Left ventricle myocardium inferior (tissue), 1 donor: ENCODE results near the gene BOD1. TPM values are rescaled to one million over a fixed set of nuclear protein-coding genes. Genes with fewer than 3 reads are reported as not detected.

Experiments used
- DNase-seq: peaks from one replicate; pipeline ENCODE4 v3.0.0-alpha.2; 2020
- H3K27ac ChIP-seq: fragments of 200-600 bp; replicated peaks from 2 replicates; pipeline ENCODE4 v1.8.0; 2021
- H3K27me3 ChIP-seq: fragments of 200-600 bp; 2 replicates; pipeline ENCODE4 v1.8.0; 2021; ENCODE audit warnings: low read depth
- H3K36me3 ChIP-seq: fragments of 200-600 bp; 2 replicates; pipeline ENCODE4 v1.8.0; 2021
- H3K4me1 ChIP-seq: fragments of 200-600 bp; 2 replicates; pipeline ENCODE4 v1.8.0; 2021
- H3K4me3 ChIP-seq: fragments of 200-600 bp; 2 replicates; pipeline ENCODE4 v1.8.0; 2021; ENCODE audit warnings: mild to moderate bottlenecking, moderate library complexity
- H3K9me3 ChIP-seq: fragments of 200-600 bp; replicated peaks from 2 replicates; pipeline ENCODE4 v1.8.0; 2021
- CTCF ChIP-seq: fragments of 200-600 bp; IDR thresholded peaks from 2 replicates; pipeline ENCODE4 v1.8.0; 2021; ENCODE audit warnings: antibody characterized with exemption, mild to moderate bottlenecking, borderline replicate concordance
- intact Hi-C: fragments of 100-400 bp; cut with micrococcal nuclease; formaldehyde crosslinking; loops from one replicate; pipeline ENCODE4 v1.11.0; 2022
- total RNA-seq: library from RNA; stranded (reverse); fragmentation: NEBNext Ultra II Directional; extraction: Animal tissue kit (Norgen Biotek cat#: 25700); gene quantifications from one replicate; pipeline ENCODE4 v1.2.1, GENCODE V29; 2021
- donor health status: DM: no; HTN: yes; CAD: no; lungs with severe emphysema.

Gene BOD1
- total RNA-seq, 1 donor from 2014 or later: 48.7 TPM

- H3K9me3 ChIP-seq: no peaks in the 10 kb centered on the region
Measured at GRCh38 chr5:173622183-173623047, 6.0 kb upstream of the BOD1 start.

DNA sequence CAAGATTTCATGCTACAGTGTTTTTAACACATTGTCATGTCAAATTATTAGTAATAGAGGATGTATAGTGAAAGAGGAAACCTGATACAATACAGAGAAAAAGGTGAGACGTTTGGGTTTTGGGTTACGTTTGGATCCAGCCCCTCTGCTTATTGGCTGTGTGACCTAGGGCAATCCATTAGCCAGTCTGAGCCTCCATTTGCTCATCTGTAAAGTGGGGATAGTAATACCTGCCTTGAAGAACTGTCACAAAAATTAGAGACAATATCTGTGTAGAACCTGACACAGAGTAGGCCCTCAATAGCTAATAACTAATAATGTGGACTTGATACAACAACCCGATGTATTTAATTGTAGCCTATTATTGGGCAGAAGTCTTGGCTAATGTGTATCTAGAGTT lies 4.3 kb upstream of the BOD1 start:
- TF ChIP-seq CTCF: no peak
- no peak for DNase-seq
- Histone ChIP-seq H3K4me1 (peaks cover 23% of the 10 kb centered on the region), H3K36me3 (no peaks in the 10 kb centered on the region), H3K4me3 (no peak overlapping the region), H3K27ac (no peak overlapping the region), H3K27me3 (no peaks in the 10 kb centered on the region), H3K9me3 (no peaks in the 10 kb centered on the region)
- intact Hi-C loops: no loop called here

More at GRCh38 chr5:173622183-173623047, 6.0 kb upstream of the BOD1 start:
- Histone ChIP-seq H3K36me3 (no peaks in the 10 kb centered on the region), H3K27ac (no peak overlapping the region), H3K4me3 (no peak overlapping the region), H3K4me1 (peaks cover 18% of the 10 kb centered on the region), H3K27me3 (no peaks in the 10 kb centered on the region)
- intact Hi-C loops: no loop called here
- TF ChIP-seq CTCF: no peak
- no peak for DNase-seq

GRCh38 chr5:173618927-173619519 lies 2.6 kb upstream of the BOD1 start:
- DNase-seq: no peak

GRCh38 chr5:173615884-173616576 lies 420 bp downstream of the BOD1 start:
- Histone ChIP-seq H3K27ac (peak overlapping the region; percentile 96), H3K9me3 (no peaks in the 10 kb centered on the region), H3K36me3 (peaks cover 23% of the 10 kb centered on the region), H3K4me1 (peaks cover 64% of the 10 kb centered on the region), H3K27me3 (no peaks in the 10 kb centered on the region), H3K4me3 (peak overlapping the region; percentile 96)
- peak; percentile 70 for TF ChIP-seq CTCF
- intact Hi-C loops: no loop called here
- DNase-seq: peak; percentile 55

More at GRCh38 chr5:173618927-173619519, 2.6 kb upstream of the BOD1 start:
- Histone ChIP-seq H3K9me3 (no peaks in the 10 kb centered on the region), H3K4me3 (no peak overlapping the region), H3K36me3 (no peaks in the 10 kb centered on the region), H3K27me3 (no peaks in the 10 kb centered on the region), H3K4me1 (peaks cover 34% of the 10 kb centered on the region), H3K27ac (no peak overlapping the region)
- peak; percentile 85 for TF ChIP-seq CTCF
- intact Hi-C loops: loop anchor here (2.0 kb wide), 1 partner anchor 354 kb away; no protein-coding TSS in a partner anchor

- no peak for TF ChIP-seq CTCF
- Histone ChIP-seq H3K4me3 (peak overlapping the region; percentile 96), H3K4me1 (peaks cover 74% of the 10 kb centered on the region), H3K27me3 (no peaks in the 10 kb centered on the region), H3K9me3 (no peaks in the 10 kb centered on the region), H3K27ac (no peak overlapping the region), H3K36me3 (peaks cover 34% of the 10 kb centered on the region)
- DNase-seq: no peak
- intact Hi-C loops: no loop called here
Measured at GRCh38 chr5:173614591-173614990, 1.9 kb downstream of the BOD1 start.
